GM18867 (cell line): Measurements from ENCODE around the gene MS4A18.
"Not testable (repeated sequence)": the region's sequence is repeated elsewhere in the genome, so short reads cannot be mapped to it uniquely, and the experiment has no call there.

Source experiments
- ATAC-seq: cut with Tn5 transposase; IDR thresholded peaks from one replicate; pipeline ENCODE4 v1.9.1; 2021; ENCODE audit warnings: mild to moderate bottlenecking, moderate library complexity; ENCODE audit not compliant: unreplicated experiment

The MS4A18 gene

GRCh38 chr11:60724420-60724819 is at the start of gene MS4A18:
Gene MS4A18 (plus strand): TSS chr11:60724720.
- ATAC-seq, result no peak

DNA sequence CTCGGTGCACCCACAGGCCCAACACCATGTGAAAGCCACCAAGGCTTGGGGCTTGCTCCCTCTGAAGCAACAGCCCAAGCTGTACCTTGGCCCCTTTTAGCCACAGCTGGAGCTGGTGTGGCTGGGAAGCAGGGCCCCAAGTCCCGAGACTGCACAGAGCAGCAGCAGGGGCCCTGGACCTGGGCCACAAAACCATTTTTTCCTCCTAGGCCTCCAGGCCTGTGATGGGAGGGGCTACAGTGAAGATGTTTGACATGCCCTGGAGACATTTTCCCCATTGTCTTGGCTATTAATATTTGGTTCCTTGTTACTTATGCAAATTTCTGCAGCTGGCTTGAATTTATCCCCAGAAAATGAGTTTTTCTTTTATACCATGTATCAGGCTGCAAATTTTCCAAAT is 46.3 kb upstream of the MS4A18 start:
- not testable (repeated sequence) for ATAC-seq

GRCh38 chr11:60679879-60680278 is 44.6 kb upstream of the MS4A18 start:
- ATAC-seq, result no peak

GRCh38 chr11:60680455-60681119 is 43.9 kb upstream of the MS4A18 start:
- no peak for ATAC-seq

- peak; percentile 38 for ATAC-seq
These were observed 40.0 kb upstream of the MS4A18 start for GRCh38 chr11:60684541-60684848.

DNA sequence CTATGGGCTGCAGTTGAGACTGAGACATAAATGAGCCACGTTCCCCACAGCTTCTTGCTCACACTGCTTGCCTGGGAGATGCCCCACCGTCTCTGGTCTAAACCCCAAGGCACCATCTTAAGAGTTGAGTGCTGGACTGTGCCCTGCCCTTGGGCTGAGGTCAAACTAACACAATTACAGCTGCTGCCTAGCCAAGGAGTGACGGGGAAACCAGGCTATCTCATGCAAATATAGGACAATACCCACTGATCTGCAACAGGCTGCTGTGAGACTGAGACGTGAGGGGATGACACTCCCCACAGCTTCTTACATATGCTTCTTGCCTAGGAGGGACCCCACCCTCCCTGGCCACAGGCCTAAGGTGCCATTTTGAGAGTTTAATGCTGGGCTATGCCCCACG is 32.9 kb upstream of the MS4A18 start:
- no peak for ATAC-seq

DNA sequence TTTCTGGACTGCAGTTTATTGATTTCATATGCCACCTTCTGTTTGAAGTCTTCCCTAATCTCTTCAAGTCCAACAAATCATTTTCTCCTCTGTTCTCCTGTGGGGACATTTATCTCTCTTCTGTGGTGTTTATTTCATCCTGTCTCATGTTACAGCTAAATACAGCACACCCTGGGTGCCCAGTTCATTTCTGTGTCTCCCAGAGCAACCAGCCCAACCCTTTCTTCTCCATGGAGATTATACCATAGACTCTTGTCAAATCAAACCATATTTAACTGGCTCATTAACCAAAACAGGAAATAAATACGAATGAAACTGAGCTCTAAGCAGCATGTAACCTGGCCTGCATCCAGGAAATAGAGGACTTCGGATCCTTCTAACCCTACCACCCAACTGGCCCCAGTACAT is 25.2 kb upstream of the MS4A18 start, which contains the start of gene MS4A8:
TSS of gene MS4A8 (plus strand) at position 329 of the 408 bp plus-strand sequence. CDS start 1,249 bp downstream, outside the sequence.
- no peak for ATAC-seq

DNA sequence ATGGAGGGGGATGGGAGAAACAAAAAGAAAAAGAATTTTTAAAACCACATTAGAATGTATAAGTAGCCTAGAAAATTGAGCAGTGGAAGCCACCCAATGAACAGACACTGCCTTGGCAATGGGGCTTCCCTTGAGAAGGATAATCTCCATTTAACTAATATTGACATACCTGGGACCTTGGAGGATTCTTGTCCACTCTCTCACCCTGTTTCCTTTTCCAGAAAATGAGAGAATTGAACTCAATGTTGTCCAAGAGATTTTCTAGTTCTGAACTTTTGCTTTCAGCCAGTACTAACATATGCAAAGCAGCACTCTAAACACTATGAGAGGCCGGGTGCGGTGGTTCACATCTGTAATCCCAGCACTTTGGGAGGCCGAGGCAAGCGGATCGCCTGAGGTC is 24.6 kb upstream of the MS4A18 start:
- no peak for ATAC-seq

DNA sequence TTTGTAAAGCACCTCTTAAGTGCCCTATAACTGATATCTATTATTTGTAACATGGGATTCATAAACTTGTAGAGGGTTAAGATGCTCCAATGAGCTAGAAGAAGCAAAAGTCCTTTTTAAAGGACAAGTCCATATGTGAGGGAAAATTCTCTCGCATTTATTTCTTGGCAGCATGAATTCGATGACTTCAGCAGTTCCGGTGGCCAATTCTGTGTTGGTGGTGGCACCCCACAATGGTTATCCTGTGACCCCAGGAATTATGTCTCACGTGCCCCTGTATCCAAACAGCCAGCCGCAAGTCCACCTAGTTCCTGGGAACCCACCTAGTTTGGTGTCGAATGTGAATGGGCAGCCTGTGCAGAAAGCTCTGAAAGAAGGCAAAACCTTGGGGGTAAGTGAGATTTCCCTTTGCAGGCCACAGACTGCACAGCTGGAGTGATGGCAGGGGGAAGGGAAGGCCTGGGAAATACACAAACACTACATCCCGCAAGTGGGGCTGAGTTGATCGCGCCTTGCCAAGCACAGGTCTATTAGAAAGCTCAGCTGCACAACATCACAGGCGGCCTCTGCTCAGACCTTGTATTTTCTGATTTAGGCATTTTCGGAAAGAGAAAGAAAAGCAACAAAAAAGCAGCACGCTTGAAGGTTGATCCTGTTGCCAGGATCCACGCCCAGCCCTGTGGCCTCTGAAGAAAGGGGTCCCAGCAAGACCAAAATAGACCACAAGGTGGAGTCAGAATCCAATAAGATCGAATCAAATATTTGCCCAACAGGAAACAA is 23.6 kb upstream of the MS4A18 start:
- no peak for ATAC-seq

DNA sequence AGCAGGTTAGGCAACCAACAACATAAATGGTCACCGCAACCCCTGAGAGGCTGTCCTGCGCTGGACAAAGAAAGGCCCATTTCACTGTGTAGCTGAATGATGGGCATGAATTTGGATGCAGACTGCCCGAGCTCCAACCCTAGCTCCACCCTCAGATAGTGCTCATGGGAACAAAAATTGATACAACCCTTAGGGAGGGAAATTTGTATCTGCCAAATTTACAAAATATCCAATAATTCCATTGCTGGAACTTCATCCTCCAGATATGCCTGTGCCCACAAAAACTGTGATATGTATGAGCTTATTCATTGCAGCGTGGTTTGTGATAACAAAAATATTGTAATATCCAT is 23.1 kb upstream of the MS4A18 start:
- no peak for ATAC-seq

DNA sequence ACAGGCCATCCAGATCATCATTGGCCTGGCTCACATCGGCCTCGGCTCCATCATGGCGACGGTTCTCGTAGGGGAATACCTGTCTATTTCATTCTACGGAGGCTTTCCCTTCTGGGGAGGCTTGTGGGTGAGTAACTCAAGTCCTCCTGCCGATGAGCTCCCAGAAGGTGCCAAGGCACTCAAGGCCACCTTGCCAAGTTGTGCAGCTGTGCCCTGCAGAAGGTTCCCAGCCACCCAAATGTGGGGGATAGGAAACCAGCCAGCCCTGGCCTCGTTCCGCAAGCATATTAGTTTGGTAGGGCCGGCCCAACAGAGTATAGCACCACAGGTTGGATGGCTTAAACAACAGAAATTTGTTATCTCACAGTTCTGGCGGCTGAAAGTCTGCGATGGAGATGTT is 21.1 kb upstream of the MS4A18 start:
- no peak for ATAC-seq

DNA sequence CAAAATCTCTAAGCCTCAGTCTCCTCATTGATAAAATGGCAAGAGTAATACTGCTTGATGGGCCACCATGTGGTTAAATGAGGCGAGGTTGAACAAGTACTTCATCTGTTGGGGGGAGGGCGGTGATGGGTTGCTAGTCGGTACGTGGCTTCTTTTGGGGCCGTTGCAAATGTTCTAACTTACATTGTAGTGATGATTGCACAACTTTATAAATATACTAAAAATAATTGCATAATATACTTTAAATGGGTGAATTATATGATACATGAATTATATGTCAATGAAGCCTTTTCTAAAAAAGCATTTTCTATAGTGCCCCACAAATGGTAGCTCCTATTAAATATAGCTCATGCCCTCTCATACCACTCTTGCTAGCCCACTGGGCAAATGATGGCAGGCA is 18.6 kb upstream of the MS4A18 start:
- no peak for ATAC-seq

DNA sequence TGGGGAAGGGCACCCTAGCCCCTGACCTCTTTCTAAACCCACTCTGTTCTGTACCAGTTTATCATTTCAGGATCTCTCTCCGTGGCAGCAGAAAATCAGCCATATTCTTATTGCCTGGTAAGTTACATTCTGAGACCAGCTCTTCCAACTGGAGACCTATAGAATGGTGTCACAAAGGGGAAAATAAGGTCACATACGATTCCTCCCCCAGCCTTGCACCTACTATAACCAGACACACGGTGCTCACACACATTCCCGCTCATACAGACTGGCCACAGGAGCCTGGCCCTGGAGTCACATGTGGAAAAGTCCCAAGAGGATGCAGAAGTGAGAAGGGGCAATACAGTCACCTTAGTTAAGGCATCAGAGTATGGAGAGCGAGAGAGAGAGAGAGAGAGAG is 17.6 kb upstream of the MS4A18 start:
- ATAC-seq, result no peak

GRCh38 chr11:60710482-60710881 is 14.0 kb upstream of the MS4A18 start:
- no peak for ATAC-seq

GRCh38 chr11:60711276-60711675 is 13.2 kb upstream of the MS4A18 start:
- ATAC-seq, result no peak

DNA sequence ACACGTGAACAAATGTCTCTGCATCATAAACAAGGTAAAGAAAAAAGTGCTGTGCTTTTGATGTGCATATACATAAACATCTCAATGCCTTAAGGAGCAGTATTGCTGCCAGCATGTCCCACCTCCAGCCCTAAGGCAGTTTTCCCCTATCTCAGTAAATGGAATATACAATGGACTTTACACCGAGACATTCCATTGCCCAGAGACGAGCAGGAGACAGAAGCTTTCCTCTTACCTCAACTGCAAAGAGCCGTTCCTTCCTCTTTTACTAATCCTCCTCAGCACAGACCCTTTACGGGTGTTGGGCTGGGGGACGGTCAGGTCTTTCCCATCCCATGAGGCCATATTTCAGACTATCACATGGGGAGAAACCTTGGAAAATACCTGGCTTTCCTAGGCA is 11.1 kb upstream of the MS4A18 start:
- not testable (repeated sequence) for ATAC-seq

GRCh38 chr11:60717956-60718355 is 6.6 kb upstream of the MS4A18 start:
- no peak for ATAC-seq

DNA sequence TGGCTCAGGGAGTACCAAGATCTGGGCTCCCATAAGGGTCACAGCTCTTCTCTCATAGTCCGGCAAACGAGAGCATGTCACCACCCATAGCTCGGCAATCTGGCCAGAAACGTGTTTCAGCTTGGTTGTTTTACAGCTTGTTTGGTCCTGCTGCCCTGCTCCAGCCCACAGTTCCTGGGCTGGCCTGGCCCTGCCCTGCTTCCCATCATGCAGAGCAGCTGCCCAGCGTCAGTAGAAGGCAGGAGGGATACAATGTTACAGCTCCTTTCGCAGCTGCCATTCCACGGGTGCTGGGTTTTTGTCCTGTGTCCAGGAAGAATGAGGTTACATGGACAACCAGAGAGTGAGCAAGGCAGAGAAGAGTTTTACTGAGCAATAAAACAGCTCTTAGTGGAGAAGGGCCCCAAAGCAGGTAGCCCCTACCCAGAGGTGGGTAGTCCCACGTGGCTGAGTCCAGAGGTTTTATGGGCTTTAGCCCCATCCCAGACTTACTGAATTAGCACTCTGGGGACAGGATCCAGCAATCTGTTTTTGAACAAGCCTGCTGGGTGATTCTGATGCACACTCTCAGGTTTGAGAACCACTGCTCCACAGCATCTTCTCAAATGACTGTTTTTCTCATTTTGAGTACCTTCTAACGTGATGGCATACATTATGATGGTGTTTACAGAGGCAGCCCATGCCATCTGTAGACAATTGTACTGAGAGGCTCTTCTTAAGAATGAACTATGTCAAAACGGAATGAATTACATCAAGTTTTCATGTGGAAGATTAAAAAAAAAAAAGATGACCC is 5.8 kb upstream of the MS4A18 start:
- ATAC-seq, result no peak

GRCh38 chr11:60719391-60719790 is 5.1 kb upstream of the MS4A18 start:
- no peak for ATAC-seq

- no peak for ATAC-seq
These were observed 4.1 kb upstream of the MS4A18 start for GRCh38 chr11:60720460-60720859.

DNA sequence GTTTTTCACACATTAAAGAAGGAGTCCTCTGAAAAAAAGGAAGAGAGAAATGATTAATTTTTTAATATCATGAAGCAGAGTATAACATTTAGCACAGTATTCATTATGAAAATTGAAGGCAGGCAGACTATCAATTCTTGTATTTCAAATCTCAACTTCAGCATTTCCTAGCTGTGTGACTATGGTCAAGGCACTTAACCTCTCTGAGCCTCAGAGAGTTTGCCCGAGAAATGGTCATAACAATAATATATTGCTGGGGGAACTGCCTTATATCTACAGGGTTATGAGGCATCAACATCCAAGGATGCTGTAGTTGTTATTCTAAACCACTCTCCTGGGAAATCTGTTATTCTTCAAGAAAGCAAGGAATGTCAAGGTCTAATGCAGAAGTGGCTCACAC is 1.1 kb downstream of the MS4A18 start:
- no peak for ATAC-seq

GRCh38 chr11:60731586-60731985 is 7.1 kb downstream of the MS4A18 start:
- no peak for ATAC-seq
